ENCODE data around the gene SLC41A2.
"Not testable (repeated sequence)": the region's sequence is repeated elsewhere in the genome, so short reads cannot be mapped to it uniquely, and the experiment has no call there.

Gene SLC41A2

GRCh38 chr12:104964167-104964855 lies 6.2 kb upstream of the SLC41A2 start:
- FAIRE-seq, result no peak

- no peak for FAIRE-seq
Observed at GRCh38 chr12:104963757-104964156, 5.7 kb upstream of the SLC41A2 start.

GRCh38 chr12:104960464-104960863 lies 2.4 kb upstream of the SLC41A2 start:
- FAIRE-seq, result no peak

- no peak for FAIRE-seq
Observed at GRCh38 chr12:104959335-104959841, 1.3 kb upstream of the SLC41A2 start.

- no peak for FAIRE-seq
Observed at GRCh38 chr12:104958805-104959334, 780 bp upstream of the SLC41A2 start.

DNA sequence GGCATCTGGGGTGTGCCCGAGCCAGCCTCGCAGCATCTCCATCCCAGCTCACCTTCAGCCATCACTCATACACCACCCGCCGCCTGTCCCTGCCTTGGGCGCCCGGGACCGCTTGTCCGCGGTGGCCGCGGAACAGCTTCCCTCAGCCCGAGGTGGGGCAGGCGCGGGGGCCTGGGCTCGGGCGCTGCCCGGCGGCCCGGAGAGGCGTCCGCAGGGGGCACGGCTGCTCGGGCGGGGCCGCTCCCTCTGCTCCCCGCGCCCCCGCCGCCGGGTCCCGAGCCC lies 430 bp downstream of the SLC41A2 start:
- FAIRE-seq, result no peak

- no peak for FAIRE-seq
Observed at GRCh38 chr12:104956870-104957718, 996 bp downstream of the SLC41A2 start.

DNA sequence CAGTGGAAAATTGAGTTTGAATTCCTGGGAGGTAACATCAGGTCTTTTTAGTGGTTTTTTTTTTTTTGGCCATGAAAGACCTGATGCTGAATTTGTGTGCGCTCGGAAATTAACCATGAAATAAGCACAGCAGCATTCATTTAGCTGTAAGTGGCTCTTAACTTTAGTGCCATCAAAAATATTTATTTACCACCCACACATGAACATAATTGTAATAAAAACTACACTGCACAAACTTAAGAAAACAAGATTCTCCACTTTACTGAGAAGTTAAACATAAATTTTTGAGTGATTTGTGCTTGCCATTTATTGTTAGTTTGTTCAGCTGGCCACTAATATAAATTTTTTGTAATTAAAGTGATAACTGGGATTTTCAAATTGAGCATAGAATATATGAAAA lies 2.4 kb downstream of the SLC41A2 start:
- FAIRE-seq, result no peak

GRCh38 chr12:104953323-104953722 lies 4.8 kb downstream of the SLC41A2 start:
- peak; percentile 82 for FAIRE-seq

GRCh38 chr12:104952816-104953215 lies 5.3 kb downstream of the SLC41A2 start:
- no peak for FAIRE-seq

GRCh38 chr12:104951759-104952509 lies 6.2 kb downstream of the SLC41A2 start:
- no peak for FAIRE-seq

DNA sequence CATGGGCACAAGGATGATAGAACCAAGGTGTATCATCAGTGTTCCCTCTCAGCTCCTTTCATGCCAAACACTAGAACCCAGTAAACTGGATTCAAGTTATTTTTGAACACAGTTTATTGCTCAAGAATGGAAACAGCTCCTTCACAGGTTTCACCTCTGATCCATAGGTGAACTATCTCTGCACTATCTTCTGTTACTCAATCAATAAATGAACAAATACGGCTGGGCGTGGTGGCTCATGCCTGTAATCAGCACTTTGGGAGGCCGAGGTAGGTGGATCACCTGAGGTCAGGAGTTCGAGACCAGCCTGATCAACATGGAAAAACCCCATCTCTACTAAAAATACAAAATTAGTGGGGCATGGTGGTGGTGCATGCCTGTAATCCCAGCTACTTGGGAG lies 9.4 kb downstream of the SLC41A2 start:
- FAIRE-seq, result not testable (repeated sequence)

DNA sequence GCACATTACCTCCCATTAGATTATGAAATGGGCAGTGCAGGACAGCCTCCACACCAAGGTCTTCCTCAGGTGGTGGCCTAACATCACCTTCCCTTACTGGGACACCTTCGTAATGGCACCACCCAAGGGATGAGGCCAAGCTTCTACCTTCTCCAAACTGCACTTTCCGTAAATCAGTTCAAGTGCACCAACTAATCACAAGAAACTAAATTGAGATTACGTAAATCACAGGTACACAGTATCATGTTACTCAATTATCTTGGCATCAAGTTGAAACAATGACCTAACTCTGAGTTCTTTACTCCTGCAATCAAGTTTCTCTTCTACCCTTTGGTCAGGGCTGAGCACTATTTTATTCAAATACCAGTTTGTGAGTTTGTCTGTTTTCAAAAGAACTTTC lies 13.8 kb downstream of the SLC41A2 start:
- no peak for FAIRE-seq

DNA sequence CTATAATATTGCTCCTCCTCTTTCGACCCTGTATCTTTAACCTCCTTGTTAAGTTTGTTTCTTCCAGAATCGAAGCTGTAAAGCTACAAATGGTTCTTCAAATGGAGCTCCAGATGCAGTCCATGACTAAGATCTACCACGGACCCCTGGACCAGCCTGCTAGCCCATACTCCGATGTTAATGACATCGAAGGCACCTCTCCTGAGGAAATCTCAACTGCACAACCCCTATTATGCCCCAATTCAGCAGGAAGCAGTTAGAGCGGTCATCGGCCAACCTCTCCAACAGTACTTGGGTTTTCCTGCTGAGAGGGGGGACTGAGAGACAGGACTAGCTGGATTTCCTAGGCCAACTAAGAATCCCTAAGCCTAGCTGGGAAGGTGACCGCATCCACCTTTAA lies 14.7 kb downstream of the SLC41A2 start:
- FAIRE-seq, result not testable (repeated sequence)

DNA sequence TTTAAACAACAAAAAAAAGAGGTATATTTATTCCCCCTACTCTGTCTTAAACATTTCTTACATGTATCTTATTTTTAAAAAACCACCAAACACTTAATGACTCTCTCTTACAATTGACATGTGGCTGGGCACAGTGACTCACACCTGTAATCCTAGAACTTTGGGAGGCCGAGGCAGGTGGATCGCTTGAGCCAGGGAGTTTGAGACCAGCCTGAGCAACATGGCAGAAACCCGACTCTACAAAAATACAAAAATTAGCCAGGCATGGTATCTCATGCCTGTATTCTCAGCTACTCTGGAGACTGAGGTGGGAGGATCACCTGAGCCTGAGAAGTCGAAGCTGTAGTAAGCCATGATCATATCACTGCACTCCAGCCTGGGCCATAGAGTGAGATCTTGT lies 16.0 kb downstream of the SLC41A2 start:
- FAIRE-seq, result no peak

DNA sequence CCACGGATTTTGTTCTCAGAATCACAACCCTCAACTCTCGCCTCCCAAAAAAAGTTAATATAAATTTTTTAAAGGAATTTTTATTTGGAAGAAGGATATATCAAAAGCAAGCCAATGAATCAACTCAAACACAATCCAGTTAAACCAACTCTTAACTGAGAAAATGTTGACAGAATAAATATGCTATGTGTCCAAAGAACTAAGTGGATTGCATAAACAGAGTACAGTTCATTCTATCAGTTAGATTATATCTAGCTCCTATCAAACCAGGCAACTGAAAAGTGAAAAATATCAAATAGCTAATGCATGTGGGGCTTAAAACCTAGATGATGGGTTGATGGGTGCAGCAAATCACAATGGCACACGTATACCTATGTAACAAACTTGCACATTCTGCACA lies 16.6 kb downstream of the SLC41A2 start:
- FAIRE-seq, result no peak

DNA sequence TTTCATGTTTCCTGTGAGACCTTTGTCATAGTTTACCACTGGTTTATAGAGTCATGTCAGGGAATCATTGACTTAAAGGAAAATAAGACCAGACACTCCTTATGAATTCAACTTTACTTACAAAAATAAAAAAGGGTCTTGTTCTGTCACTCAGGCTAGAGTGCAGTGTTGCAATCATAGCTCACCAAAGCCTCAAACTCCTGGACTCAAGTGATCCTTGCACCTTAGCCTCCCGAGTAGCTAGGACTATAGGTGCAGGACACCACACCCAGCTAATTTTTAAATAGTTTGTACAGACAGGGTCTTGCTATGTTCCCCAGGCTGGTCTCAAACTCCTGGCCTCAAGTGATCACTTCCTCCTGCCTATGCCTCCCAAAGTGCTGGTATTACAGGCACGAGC lies 19.0 kb downstream of the SLC41A2 start:
- no peak for FAIRE-seq

DNA sequence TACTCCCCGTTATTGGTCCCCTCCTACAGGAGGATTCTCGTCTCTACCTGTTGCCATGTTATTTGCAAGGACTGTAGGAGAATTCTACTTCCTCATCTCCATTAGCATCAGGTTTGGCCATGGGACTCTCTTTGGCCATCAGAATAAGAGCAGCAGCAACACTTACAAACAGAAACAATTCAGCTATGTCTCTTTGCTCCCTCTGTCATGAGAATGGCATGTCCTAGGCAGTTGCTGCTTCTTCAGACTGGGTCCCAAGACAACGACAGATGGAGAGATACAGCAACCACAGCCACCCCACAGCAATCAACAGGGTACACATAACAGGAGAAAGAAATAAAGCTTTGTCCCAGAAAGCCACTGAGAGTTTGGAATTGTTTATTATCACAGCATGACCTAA lies 19.7 kb downstream of the SLC41A2 start:
- no peak for FAIRE-seq

DNA sequence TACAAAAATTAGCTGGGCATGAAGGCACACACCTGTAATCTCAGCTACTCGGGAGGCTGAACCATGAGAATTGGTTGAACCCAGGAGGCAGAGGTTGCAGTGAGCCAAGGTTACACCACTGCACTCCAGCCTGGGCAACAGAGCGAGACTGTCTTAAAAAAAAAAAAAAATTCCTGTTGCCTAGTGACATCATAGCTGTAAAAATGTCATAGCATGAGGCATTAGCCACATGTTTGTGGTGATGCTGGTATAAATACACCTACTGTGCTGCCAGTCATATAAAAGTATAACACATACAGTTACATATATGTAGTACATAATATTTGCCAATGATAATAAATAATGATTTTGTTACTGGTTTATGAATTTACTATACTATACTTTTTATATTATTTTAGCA lies 22.2 kb downstream of the SLC41A2 start:
- FAIRE-seq, result no peak

GRCh38 chr12:104933778-104934177 lies 24.3 kb downstream of the SLC41A2 start:
- no peak for FAIRE-seq

DNA sequence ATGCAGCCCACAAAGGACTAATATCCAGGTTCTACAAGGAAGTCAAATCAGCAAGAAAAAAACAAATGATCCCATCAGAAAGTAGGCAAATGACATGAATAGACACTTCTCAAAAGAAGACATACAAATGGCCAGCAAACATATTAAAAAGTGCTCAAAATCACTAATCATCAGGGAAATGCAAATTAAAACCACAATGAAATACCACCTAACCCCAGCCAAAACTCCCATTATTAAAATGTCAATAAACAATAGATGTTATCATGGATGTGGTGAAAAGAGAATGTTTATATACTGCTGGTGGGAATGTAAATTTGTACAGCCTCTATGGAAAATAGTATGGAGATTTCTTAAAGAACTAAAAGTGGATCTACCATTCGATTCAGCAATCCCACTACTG lies 25.0 kb downstream of the SLC41A2 start:
- FAIRE-seq, result no peak

DNA sequence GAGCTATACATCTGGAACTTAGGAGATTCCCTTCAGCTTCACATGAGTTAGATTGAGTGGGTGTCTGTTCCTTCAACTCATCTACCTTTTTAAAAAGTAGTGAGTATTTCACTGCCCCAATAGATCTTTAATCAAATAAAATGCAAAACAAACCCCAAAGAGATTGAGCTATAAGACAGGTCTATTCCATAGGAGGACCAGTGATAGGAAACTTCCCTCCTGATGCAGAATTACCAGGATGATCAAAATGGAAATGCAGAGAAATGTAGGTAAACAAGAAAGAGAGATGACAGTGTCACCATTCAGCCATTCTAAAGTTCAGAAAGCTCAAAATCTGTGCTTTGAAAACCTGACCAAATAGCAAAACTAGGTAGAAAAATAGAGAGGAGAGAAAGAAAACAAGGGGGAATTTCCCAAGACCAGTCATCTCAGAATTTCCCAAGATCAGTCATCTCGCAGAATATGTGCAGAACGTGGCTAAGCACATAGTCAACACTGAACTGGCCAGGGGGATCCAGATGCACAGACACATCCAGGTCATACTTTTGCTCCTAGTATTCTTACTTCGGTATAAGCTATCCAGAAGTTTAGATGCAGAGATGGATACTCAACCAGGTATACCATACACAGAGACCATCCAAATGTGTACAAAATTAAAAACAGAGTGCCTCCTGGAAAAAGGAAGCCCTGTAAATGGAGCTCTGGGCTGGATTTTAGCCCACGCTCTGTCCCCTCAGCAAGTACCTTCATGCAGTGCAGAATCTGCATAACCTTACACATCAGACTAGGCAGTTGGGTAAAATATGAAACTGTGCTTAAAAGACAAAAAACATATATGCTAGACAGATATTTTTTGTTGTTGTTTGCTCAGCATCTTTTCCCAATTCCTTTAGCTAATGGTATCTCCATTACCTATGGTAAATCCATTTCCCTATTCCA lies 27.4 kb downstream of the SLC41A2 start:
- no peak for FAIRE-seq

All from colon (tissue), 2 donors.